Progenitor cell of endocrine pancreas (in vitro differentiated cells): ENCODE data around the gene RND1. TPM values are rescaled to one million over a fixed set of nuclear protein-coding genes. Genes with fewer than 3 reads are reported as not detected.

Experiments used
- DNase-seq: peaks from one replicate; pipeline ENCODE4 v3.0.0; 2021; ENCODE audit warnings: low spot score; ENCODE audit not compliant: unreplicated experiment
- H3K27ac Mint-ChIP-seq: 2 replicates; pipeline ENCODE4 v1.8.0; 2021; ENCODE audit warnings: mild to moderate bottlenecking, moderate library complexity, mixed read lengths
- H3K27me3 Mint-ChIP-seq: 2 replicates; pipeline ENCODE4 v1.8.0; 2021; ENCODE audit warnings: mixed read lengths
- H3K36me3 Mint-ChIP-seq: 2 replicates; pipeline ENCODE4 v1.8.0; 2022; ENCODE audit warnings: mixed read lengths; ENCODE audit not compliant: insufficient read depth
- H3K4me1 Mint-ChIP-seq: 2 replicates; pipeline ENCODE4 v1.8.0; 2021; ENCODE audit warnings: low read depth, mixed read lengths
- H3K4me3 Mint-ChIP-seq: 2 replicates; pipeline ENCODE4 v1.8.0; 2021; ENCODE audit warnings: low read depth, mild to moderate bottlenecking, moderate library complexity, mixed read lengths
- H3K9me3 Mint-ChIP-seq: 2 replicates; pipeline ENCODE4 v1.8.0; 2021; ENCODE audit warnings: low read depth, mixed read lengths
- total RNA-seq: library from RNA; stranded (reverse); gene quantifications from 2 replicates; pipeline ENCODE4 v1.2.1, GENCODE V29; 2021
- TF ChIP-seq, protein P1 (sequence below): fragments of 200-600 bp; sonication (generic); IDR thresholded peaks from one replicate; pipeline ENCODE4 v1.5.0; 2021; ENCODE audit warnings: antibody characterized with exemption, mild to moderate bottlenecking; ENCODE audit not compliant: unreplicated experiment

Gene RND1
- total RNA-seq, 1 donor from 2014 or later = 12.5 TPM

DNA sequence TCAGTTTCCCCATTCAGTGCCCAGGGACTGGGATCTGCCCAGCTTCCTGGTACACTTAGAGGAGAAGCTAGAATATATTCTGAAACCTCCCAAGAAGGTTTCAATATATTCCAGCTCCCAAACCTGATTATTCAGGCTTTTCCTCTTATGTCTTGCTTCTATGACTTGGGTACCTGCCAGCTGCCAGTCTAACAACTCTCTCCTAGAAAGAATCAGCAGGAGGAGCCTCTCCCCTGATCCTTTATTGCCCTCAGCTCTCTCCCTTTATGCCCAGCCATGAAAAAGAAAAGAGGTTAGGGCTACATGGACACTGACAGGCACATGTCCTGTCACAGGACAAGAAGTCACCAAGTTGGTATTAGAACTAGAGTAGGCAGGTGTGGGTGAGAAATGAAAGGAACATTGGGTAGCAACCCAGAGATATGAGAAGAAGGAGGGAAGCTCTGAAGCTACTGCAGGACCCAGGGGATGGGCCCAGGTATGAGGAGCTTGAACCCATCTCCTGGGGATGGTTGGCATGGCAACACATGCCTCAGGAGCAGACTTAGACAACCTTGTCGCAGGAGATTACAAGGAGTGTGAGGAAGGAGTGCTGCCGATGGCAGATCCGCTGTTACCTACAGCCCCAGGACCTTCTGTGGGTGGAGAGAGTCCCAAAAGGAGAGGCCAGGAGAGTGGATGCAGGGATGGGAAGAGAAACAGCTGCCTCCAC is 49.4 kb downstream of the RND1 start:
- Mint-ChIP-seq H3K4me1 (peaks cover 32% of the 10 kb centered on the region), H3K27me3 (peaks cover 25% of the 10 kb centered on the region), H3K4me3 (peak overlapping the region; percentile 92), H3K9me3 (no peaks in the 10 kb centered on the region), H3K27ac (no peak overlapping the region), H3K36me3 (no peaks in the 10 kb centered on the region)
- TF ChIP-seq, protein P1, sequence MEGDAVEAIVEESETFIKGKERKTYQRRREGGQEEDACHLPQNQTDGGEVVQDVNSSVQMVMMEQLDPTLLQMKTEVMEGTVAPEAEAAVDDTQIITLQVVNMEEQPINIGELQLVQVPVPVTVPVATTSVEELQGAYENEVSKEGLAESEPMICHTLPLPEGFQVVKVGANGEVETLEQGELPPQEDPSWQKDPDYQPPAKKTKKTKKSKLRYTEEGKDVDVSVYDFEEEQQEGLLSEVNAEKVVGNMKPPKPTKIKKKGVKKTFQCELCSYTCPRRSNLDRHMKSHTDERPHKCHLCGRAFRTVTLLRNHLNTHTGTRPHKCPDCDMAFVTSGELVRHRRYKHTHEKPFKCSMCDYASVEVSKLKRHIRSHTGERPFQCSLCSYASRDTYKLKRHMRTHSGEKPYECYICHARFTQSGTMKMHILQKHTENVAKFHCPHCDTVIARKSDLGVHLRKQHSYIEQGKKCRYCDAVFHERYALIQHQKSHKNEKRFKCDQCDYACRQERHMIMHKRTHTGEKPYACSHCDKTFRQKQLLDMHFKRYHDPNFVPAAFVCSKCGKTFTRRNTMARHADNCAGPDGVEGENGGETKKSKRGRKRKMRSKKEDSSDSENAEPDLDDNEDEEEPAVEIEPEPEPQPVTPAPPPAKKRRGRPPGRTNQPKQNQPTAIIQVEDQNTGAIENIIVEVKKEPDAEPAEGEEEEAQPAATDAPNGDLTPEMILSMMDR = no peak
- no peak for DNase-seq

DNA sequence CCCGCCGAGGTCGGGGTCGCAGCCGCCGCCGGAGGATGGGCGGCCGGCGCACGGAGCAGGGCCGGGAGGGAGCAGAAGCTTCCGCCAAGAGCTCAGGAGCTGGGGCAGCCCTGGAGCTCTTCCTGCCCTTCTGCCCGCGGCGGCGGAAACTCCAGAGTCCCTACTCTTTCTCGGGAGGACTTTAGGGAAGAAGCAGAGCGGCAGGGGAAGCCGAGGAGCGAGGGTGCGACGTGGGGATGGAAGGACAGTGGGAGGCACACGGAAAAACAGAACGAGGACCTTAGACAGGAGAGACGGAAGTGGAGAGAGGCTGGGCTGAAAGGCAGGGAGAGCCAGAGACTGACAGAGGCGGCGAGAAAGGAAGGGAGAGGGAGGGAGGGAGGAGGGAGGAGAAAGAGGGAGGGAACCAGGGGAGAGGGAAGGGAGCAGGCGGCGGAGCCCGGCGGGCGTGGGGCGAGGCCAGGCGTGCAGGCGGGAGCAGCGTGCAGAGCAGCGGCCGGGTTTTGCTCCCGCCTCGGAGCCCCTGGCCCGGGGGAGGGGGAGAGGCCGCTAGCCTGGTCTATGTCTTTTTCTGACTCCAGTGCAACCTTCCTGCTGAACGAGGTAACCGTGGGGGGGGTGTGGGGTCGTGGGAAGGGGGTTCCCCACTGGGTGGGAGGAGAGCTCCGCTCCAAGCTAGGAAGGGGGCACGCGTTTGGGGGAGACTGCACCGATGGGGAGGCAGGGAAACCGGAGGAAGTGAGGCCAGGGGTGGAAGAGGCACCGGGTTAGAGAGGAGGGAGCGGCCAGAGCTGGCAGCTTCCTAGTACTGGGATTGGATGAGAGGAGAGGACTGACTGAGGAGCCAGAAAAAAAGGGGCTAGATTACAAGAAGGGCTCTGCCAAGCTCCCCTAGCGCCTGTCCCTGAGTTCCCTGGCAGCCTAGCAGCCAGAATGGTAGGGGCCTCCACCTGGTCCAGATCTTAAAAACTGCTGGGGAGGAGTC is 50.3 kb downstream of the RND1 start:
- peak overlapping the region; percentile 85 for H3K27ac Mint-ChIP-seq
- peaks cover 25% of the 10 kb centered on the region for H3K27me3 Mint-ChIP-seq
- H3K4me3 Mint-ChIP-seq = peak overlapping the region; percentile 92
- H3K36me3 Mint-ChIP-seq = no peaks in the 10 kb centered on the region
- peak; percentile 45 for DNase-seq
- TF ChIP-seq, protein P1 = no peak
- H3K4me1 Mint-ChIP-seq = peaks cover 40% of the 10 kb centered on the region
- H3K9me3 Mint-ChIP-seq = no peaks in the 10 kb centered on the region

DNA sequence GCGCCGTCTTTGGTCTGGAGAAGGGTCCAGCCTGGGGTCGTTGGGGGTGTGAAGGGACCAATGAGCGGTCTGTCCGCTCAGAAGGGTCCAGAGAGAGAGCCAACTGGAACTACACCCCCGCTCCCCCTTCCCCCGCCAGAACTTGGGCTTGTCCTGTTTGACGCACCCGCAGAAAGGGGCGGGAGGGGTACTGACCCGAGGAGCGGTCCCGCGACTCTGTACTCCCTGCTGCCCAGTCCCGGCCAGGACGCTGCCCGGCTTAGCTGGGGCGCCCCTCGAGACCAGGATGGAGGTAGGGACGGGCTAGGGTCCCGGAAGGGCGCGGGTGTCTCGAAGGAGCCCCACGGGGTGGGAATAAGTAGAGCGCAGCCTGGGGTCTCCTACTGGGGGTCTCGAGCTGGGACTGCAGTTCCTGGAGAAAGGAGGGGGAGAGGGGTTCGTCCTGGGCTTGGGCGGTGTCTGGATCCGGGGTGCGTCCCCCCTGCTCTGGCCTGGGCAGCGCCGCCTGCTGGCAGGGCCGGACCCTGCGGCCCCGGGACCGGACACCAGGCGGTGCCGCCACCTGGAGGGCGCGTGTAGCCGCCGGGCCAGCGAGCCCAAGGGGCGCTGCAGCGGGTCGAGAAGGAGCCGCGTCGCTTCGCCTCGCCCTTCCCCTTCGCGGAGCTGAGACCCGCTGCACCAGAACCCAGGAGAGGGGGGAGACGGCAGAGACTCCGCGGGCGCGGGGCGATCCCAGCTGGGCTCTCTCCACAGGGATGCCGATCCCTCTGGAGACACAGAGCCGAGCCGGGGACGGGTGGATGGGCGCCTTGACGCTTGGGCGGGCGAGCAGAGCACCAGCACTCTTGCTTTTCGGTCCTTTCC is 51.2 kb downstream of the RND1 start:
- Mint-ChIP-seq H3K36me3 (no peaks in the 10 kb centered on the region), H3K9me3 (no peaks in the 10 kb centered on the region), H3K27ac (peak overlapping the region; percentile 84), H3K4me3 (peak overlapping the region; percentile 92), H3K27me3 (peaks cover 25% of the 10 kb centered on the region), H3K4me1 (peaks cover 39% of the 10 kb centered on the region)
- TF ChIP-seq, protein P1 = peak; percentile 99
- DNase-seq = peak; percentile 87

DNA sequence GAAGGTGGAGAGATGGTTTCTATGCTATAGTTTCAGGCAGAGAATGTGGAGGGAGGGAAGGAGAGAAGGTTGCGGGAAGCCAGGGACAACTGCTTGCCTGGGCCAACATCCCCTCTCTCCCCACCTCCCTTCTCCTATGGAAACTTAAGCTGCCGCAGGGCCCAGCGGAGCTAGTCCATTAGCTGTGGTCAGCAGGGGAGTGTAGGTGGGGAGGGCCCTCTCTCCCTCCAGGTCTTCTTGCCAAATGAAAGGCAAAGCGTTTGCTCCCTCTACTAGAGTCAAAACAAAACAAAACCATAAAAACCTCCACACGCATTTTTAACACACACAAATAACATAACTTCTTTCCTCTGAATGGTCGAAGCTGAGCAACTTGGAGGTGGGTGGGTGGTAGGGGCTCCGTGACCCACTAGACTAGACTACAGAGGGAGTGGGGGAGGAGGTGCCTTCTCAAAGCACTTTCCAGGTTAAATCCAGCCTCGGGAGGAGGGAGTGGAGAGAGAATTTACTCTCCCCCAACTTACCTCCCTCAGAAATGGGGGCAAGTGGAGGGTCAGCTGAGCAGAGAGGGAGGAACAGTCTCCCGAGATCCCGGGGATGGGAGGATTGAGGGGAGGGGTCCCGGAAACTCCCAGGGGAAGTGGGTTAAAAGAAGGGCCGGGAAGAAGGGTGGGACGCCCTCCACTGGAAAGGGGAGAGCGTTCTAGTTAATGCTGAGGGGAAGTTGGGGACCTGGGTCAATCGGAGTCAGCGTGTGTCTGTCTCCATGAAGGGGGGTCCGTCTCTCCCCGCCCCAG is 52.0 kb downstream of the RND1 start:
- TF ChIP-seq, protein P1 = no peak
- H3K27ac Mint-ChIP-seq = no peak overlapping the region

More for the DNA sequence above, 52.0 kb downstream of the RND1 start:
- Mint-ChIP-seq H3K4me3 (peak overlapping the region; percentile 92), H3K36me3 (no peaks in the 10 kb centered on the region), H3K9me3 (no peaks in the 10 kb centered on the region), H3K27me3 (peaks cover 25% of the 10 kb centered on the region), H3K4me1 (peaks cover 32% of the 10 kb centered on the region)
- DNase-seq = no peak
